ENCODE data around the gene INAFM1. TPM values are rescaled to one million over a fixed set of nuclear protein-coding genes. Genes with fewer than 3 reads are reported as not detected.
A peak's percentile ranks its signal among the peaks of the same experiment; 100 is the strongest.

Gene INAFM1
- polyA plus RNA-seq, 1 experiment, result 2.9 TPM

GRCh38 chr19:47305309-47305751 lies 30.6 kb downstream of the INAFM1 start:
- Histone ChIP-seq H3K4me3 (ENCODE audit: low read depth, low read length) (no peak overlapping the region), H3K36me3 (ENCODE audit: control insufficient read depth, insufficient read depth, low read length) (no peaks in the 10 kb centered on the region), H3K27me3 (ENCODE audit: control insufficient read depth, insufficient read depth, low read length) (no peaks in the 10 kb centered on the region)
- ChIA-PET CTCF (interaction anchor here (0.8 to 1.9 kb wide), 11 partner anchors 9 to 86 kb away, joined by 3 to 7 read pairs (median 5); partner anchors contain the start of gene DHX34), POLR2A (no interaction called here)
- DNase-seq (ENCODE audit: low read depth), result peak; percentile 83
- peak; percentile 99 for TF ChIP-seq CTCF (IDR thresholded peaks at IDR 0.05; ENCODE audit: insufficient read depth, low read depth, low read length)

- Histone ChIP-seq H3K4me3 (ENCODE audit: low read depth, low read length) (no peak overlapping the region), H3K36me3 (ENCODE audit: control insufficient read depth, insufficient read depth, low read length) (no peaks in the 10 kb centered on the region), H3K27me3 (ENCODE audit: control insufficient read depth, insufficient read depth, low read length) (no peaks in the 10 kb centered on the region)
- CTCF ChIA-PET, result interaction anchor here (1.0 to 1.9 kb wide), 8 partner anchors 9 to 85 kb away, joined by 3 to 6 read pairs (median 4); no protein-coding TSS in a partner anchor
- DNase-seq (ENCODE audit: low read depth), result no peak
- POLR2A ChIA-PET, result no interaction called here
- TF ChIP-seq CTCF (IDR thresholded peaks at IDR 0.05; ENCODE audit: insufficient read depth, low read depth, low read length), result no peak
These were observed 31.6 kb downstream of the INAFM1 start for GRCh38 chr19:47306303-47306702.

- DNase-seq (ENCODE audit: low read depth), result no peak
- TF ChIP-seq CTCF (IDR thresholded peaks at IDR 0.05; ENCODE audit: insufficient read depth, low read depth, low read length), result no peak
- Histone ChIP-seq H3K27me3 (ENCODE audit: control insufficient read depth, insufficient read depth, low read length) (no peaks in the 10 kb centered on the region; the same call in 1 of the 2 replicates), H3K36me3 (ENCODE audit: control insufficient read depth, insufficient read depth, low read length) (no peaks in the 10 kb centered on the region), H3K4me3 (ENCODE audit: low read depth, low read length) (no peak overlapping the region)
- ChIA-PET POLR2A (no interaction called here), CTCF (interaction anchor here (0.9 to 1.2 kb wide), 2 partner anchors 9 to 14 kb away, joined by 3 read pairs; no protein-coding TSS in a partner anchor)
These were observed 34.4 kb downstream of the INAFM1 start for GRCh38 chr19:47309038-47309437.

GRCh38 chr19:47309608-47310007 lies 34.9 kb downstream of the INAFM1 start, which contains the start of gene C5AR1:
Gene C5AR1 (plus strand): TSS chr19:47309861. CDS start chr19:47309896, 35 bp downstream.
- POLR2A ChIA-PET, result no interaction called here
- DNase-seq (ENCODE audit: low read depth), result no peak
- CTCF ChIA-PET, result interaction anchor here (0.9 kb wide), 1 partner anchor 9 kb away, joined by 3 read pairs; no protein-coding TSS in a partner anchor
- Histone ChIP-seq H3K36me3 (ENCODE audit: control insufficient read depth, insufficient read depth, low read length) (no peaks in the 10 kb centered on the region), H3K27me3 (ENCODE audit: control insufficient read depth, insufficient read depth, low read length) (no peaks in the 10 kb centered on the region; the same call in 1 of the 2 replicates), H3K4me3 (ENCODE audit: low read depth, low read length) (no peak within 1 kb of the TSS)
- TF ChIP-seq CTCF (IDR thresholded peaks at IDR 0.05; ENCODE audit: insufficient read depth, low read depth, low read length), result no peak

GRCh38 chr19:47310323-47310722 lies 35.6 kb downstream of the INAFM1 start:
- ChIA-PET CTCF (interaction anchor here (0.8 kb wide), 1 partner anchor 14 kb away, joined by 3 read pairs; no protein-coding TSS in a partner anchor), POLR2A (no interaction called here)
- Histone ChIP-seq H3K4me3 (ENCODE audit: low read depth, low read length) (no peak overlapping the region), H3K27me3 (ENCODE audit: control insufficient read depth, insufficient read depth, low read length) (no peaks in the 10 kb centered on the region; the same call in 1 of the 2 replicates), H3K36me3 (ENCODE audit: control insufficient read depth, insufficient read depth, low read length) (no peaks in the 10 kb centered on the region)
- no peak for TF ChIP-seq CTCF (IDR thresholded peaks at IDR 0.05; ENCODE audit: insufficient read depth, low read depth, low read length)
- DNase-seq (ENCODE audit: low read depth), result no peak

Data from BJ (cell line).